NCI-H774 (cell line): ENCODE data around the gene TMCO6.
"Not testable (repeated sequence)": the region's sequence is repeated elsewhere in the genome, so short reads cannot be mapped to it uniquely, and the experiment has no call there.

Experiments
- DNase-seq: peaks from one replicate; lab custom pipeline; 2025; lab: John Stamatoyannopoulos, UW

The TMCO6 gene

DNA sequence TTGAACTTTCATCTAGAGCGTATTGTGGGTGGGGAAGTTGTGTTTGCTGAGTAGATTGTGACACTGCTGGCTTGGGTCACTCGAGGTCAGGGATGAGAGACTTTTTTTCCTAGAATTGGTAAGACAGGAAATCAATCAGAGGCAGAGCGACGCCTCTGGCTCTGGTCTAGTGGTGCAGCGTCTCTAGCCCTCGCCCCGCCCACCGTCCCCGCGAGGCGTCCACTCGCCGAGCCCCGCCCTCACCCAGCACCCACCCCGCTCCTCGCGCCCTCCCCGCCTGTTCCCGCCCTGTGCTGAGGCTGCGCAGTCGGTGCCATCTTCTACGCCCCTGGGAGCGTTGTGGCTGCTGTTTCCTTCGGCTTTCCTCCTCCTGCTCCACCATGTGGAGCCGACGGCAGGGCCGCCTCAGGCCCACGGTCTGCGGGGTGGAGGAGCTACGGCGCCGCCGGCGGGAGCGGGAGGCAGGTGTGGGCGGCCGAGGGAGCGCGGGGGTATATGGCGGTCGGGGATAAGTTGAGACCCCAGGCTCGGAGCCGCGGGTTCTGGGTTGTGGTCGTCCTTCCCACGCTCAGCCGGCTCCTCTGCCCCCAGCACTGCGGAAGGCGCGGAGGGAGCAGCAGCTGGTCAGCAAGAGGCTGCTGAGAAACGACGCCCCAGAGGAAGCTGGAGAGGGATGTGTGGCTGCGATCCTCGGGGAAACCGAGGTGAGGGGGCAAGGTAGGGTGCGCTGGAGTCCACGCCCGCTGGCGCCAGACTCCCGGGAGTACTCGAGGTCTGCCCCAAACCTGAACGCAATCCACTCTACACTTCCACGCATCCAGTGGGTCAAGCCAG lies at the start of gene TMCO6:
Gene TMCO6 (plus strand): TSS at position 304 of the 834 bp plus-strand sequence. CDS start 77 bp downstream, at position 381.
- DNase-seq, result peak; percentile 93

DNA sequence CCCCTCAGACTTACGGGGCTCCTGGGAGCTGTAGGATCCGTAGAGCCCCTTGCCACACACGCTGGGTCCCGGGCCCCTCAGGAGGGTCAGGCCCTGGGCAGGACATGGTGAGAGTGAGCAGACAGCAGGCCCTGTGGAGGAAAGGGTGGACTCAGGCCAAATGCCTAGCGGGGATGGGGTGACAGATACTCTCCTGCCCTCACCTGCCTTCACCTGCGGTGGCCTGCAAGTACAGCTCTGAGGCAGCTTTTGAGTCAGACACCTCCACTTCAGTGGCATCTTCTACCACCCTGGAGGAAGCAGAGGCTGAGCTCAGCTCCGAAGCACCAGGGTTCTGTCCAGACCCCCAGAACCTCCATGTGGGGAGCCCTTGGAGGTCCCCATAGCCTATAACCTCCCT lies 48.4 kb upstream of the TMCO6 start:
- DNase-seq, result no peak

DNA sequence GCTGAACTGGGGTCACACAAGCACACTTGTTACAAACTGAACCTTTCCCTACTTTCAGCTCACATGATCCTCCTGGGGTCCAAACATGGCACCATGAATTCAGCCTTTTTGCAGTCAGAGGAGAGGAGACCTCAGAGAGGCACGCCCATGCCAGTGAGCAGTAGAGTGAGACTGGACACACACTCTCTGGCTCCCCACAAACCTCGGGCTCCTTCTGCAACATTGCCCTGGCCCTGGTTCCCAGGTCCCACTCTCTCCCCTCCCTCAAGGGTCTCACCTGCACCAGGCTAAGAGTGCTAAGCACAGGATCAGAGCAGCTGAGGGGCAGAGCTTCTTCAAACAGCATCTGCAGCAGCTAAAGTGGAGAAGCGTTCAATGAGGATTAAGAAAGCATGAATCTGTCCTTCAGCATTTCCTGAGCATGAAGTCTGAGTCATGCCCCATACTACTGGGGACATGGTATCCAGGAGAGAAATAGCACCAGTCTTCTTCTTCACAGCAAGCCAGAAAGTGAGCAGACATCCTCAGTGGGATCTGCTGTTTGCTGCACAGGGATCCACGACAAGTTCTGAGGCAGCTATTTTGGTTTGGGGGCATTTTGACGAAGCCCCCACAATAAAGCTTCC lies 47.4 kb upstream of the TMCO6 start:
- no peak for DNase-seq

DNA sequence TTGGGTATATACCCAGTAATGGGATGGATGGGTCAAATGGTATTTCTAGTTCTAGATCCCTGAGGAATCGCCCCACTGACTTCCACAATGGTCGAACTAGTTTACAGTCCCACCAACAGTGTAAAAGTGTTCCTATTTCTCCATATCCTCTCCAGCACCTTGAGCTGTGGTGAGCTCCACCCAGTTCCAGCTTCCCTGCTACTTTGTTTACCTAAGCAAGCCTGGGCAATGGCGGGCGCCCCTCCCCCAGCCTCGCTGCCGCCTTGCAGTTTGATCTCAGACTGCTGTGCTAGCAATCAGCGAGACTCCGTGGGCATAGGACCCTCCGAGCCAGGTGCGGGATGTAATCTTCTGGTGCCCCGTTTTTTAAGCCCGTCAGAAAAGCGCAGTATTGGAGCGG lies 46.2 kb upstream of the TMCO6 start:
- not testable (repeated sequence) for DNase-seq

DNA sequence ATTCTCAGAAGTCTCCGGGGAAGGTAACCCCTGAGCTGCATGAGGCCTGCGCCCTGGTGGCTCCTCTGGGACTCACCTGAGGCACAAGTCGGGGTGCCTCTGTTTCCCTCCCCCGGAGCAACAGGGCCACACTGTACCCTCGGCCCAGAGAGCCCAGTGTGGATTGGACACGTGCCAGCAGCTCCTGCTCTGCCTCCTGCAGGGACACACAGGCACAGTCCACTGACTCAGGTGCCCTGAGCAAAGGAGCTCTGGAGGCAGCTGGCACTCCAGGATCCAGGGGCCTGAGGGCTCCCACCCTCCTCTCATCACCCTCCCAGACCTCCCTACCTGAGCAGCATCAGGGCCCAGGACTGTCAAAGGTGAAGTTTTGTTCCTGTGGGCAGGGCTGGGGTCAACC lies 45.1 kb upstream of the TMCO6 start:
- no peak for DNase-seq

DNA sequence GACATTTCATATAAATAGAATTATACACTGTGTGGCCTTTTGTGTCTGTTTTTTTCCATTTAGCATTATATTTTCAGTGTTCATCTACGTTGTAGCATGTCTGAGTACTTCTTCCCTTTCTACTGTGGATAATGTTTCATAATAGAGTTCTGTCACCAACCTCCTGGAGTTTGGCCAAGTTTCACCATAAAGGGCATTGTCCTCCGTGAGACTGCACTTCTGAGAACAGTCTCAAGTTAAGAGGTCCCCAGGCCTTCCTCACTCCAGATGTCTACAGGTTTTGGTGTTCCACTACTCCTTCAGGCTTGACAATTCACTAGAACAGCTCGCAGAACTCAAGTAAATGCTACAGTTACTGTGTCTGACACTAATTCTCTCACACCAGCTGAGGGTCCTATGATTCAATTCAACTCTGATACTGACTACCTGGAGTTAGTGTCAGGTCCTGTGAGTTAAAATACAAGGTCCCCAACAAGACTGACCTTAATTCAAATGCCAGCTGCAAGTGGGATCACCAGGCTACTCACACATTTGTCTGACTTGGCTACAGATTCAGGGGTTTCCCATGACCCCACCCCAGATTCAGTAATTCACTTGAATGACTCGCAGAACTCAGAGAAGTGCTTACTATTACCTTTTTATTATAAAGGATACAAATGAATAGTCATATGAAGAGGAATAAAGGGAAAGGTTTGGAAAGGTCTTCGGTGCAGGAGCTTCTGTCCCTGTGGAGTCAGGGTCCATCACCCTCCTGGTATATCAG lies 43.5 kb upstream of the TMCO6 start:
- DNase-seq, result no peak

DNA sequence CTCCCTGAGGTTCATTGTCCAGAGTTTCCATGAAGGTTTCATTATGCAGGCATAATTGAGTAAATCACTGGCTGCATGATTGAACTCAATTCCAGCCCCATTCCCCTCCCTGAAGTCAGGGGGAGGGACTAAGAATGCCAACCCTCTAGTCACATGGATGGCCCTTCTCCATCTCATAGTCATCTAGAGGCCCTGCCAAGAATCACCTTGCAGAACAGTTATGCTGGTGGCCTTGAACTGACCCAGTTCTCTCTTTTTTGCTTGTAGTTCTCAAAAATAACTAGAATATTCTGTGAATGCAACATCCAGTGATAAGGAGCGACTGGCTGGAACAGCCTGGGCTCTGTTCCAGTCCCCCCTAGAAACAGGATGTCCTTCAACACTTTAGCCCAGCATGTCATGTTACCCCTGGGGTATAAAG lies 42.9 kb upstream of the TMCO6 start:
- no peak for DNase-seq

DNA sequence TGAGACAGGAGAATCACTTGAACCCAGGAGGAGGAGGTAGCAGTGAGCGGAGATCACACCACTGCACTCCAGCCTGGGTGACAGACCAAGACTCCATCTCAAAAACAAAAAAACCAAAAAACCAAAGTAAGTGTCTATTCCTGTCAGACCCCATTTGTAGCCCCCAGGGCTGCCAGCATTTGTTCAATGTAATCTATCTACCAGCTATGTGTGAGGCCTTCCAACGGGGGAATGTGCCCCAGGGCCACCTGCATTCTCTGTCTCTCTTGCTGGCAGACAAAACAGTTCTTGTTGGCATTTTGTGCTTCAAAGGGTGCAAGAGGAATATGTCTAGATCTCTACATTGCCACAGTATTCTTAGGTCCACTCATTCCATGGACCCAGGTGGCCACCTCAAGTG lies 40.4 kb upstream of the TMCO6 start:
- DNase-seq, result no peak

DNA sequence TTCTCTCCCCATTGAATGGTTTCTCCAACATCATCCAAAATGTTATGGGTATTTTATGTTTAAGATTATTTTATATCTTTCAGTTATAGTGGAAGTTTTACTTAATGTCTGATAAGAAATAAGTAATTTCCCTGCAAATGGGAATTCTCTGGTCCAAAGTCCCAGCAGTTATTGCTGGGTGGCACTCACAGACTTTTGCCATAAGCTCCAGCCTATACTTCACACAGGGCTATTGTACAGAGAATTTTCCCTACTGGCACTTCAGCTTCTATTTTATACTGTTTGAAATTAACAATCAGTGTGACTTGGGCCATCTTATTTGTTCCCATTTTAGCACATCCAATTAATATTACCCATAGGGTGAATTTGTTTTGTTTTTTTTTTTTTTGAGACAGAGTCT lies 39.2 kb upstream of the TMCO6 start:
- DNase-seq, result no peak

DNA sequence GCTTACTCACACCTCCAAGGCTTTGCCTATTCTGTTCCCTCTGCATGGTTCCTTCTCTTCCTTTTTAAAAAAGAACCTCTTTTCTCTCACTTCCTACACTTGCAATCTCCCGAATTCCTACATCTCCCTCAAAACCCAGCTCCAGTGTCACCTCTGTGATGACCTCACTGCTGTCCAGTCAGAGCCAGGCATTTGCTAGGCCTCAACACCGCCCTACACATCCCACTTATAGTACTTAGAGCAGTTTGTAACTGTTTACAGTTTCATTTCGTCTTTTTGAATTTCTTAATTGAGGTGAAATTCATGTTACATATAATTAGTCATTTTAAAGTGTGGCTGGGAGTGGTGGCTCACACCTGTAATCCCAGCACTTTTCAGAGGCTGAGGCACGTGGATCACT lies 37.1 kb upstream of the TMCO6 start:
- DNase-seq, result no peak

DNA sequence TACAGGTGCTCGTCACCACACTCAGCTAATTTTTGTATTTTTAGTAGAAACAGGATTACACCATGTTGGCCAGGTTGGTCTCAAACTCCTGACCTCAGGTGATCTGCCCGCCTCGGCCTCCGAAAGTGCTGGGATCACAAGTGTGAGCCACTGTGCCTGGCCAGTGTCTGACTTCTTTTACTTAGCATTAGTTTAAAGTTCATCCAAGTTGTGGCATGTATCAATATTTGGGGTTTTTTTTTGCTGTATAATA lies 35.9 kb upstream of the TMCO6 start:
- DNase-seq, result not testable (repeated sequence)

DNA sequence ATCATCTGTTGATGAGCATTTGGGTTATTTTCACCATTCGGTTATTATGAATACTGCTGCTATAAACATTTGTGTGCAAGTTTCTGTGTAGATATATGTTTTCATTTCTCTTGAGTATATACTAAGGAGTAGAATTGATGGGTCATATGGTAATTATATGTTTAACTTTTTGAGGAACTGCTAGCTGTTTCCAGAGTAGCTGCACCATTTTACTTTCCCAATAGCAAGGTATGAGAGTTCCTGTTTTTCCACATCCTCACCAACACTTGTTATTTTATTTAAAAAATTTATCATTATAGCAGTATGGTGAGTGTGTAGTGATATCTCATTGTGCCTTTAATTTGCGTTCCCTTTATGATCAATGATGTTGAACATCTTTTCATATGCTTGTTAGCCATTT lies 35.5 kb upstream of the TMCO6 start:
- DNase-seq, result no peak

DNA sequence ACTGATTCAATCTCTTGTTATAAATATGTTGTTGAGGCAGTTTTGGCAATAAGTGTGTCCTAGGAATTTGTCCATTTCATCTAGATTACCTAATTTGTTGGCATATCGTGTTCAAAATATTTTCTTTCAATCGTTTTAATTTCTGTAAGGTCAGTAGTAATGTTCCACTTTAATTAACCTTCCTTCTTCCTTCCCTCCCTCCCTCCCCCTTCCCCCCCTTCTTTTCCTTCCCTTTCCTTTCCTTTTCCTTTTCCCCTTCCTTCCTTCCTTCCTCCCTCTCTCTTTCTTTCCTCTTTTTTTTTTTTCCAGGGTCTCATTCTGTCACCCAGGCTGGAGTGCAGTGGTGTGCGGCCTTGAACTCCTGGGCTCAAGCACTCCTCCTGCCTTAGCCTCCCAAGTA lies 33.4 kb upstream of the TMCO6 start:
- DNase-seq, result no peak

DNA sequence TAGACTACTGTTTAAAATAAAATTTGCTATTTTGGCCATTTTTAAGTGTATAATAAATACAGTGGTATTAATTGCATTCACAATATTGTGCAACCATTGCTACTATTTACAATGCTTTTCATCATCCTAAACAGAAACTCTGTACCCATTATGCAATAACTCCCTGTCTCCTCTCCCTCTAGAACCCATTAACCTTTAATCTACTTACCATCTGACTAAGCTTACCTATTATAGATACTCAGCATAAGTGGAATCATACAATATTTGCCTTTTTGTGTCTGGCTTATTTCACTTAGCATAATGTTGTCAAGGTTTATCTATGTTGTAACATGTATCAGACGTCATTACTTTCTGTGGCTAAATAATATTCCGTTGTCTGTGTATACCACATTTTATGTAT lies 32.2 kb upstream of the TMCO6 start:
- no peak for DNase-seq

DNA sequence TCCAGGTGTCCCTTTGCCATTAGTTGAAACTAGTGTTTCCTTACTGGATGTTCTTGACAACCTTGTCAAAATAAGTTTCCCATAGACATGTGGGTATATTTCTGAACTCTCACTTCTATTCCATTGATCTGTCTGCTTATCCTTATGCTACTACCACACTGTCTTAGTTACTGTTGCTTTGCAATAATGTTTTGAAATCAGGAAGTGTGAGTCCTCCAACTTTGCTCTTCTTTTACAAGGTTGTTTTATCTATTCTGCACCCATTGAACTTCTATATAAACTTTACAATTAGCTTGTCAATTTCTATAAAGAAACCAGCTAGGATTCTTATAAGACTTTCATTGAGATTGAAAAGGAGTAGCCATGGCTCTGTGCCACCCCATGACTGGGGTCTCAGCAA lies 30.5 kb upstream of the TMCO6 start:
- no peak for DNase-seq

DNA sequence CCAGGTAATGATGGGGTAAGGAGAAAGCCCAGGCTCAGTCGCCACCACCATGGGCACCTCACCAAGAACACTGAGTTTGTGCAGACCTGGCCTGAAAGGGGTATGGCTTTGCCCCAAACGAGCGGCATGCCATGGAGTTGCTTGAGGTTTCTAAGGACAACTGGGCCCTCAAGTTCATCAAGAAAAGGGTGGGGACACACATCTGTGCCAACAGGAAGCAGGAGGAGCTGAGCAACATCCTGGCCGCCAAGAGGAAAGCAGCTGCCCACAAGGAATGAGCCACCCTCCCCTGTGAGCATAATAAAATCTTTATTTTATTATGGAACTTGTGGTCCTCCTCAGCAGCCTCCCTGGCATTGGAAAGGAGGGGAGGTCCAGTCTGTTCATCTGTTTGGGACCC lies 30.1 kb upstream of the TMCO6 start:
- DNase-seq, result no peak

DNA sequence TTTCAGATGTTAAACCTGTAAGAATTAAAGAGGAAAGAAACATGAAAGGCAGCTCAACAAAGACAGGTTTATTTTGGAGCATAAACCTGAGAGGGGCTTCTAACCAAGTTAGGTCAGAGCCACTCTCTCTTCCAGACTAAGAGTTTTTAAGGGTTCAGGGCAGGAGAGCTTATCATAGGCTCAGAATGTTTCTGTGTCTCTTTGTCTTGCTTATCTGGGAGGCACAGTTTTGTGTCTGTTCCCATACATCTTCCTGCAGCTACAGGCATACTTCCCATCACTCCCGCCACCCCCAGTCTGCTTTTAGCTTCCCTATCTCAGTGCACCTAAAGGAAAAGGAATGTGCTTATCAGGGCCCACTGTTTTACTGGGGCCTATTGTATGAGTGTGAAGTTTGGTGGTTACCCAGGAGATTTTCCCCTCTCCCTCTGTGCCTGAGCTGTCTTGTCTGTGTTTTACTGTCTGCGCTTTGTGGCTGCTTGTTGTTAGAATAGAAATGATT lies 28.2 kb upstream of the TMCO6 start:
- no peak for DNase-seq

DNA sequence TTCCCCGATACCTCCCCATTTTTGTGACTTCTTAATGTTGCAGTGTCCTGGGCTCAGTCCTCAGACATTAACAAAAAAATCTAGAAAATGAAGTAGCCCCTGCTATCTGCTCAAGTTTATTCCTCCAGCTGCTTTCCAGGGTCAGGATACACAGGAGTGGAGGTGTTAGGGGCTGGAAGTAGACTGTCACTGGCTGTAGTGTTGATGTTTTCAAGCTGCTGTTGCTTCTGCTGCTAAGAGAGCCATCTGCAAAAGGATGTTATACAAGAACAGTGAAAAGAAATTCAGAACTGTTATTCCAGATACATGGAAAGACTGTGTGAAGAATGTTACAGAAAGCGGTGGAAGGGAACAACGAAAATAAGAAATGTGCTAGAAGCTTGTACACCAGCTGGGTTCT lies 16.9 kb upstream of the TMCO6 start:
- DNase-seq, result no peak

DNA sequence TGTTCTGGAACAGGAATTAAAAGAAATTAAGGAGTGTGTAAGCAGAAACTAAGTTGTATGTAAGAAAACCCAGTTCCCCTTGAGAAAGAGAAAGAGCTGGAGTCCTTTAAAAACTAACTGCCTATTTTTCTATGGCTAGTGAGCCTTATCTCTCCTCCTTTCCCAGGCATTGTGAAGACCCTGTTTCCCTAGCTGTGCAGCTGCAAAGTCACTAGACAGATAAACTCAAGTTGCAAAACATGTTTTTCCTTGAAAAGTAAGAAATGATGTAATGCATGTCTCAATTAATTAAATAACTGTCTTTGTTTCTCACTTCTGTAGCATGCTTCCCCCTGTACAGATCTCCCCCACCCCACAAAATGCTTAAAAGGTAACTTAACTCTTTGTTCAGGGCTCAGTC lies 16.2 kb upstream of the TMCO6 start:
- not testable (repeated sequence) for DNase-seq

DNA sequence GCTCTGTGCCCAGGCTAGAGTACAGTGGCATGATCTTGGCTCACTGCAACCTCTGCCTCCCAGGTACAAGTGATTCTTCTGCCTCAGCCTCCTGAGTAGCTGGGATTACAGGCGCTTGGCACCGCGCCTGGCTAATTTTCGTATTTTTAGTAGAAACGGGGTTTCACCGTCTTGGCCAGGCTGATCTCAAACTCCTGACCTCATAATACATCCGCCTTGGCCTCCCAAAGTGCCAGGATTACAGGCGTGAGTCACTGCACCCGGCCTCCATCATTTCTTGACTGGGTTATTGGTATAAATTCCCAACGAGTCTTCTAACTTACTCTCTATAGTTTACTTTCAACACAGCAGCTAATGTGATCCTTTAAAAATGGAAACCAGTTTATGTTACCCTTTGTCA lies 14.4 kb upstream of the TMCO6 start:
- not testable (repeated sequence) for DNase-seq

DNA sequence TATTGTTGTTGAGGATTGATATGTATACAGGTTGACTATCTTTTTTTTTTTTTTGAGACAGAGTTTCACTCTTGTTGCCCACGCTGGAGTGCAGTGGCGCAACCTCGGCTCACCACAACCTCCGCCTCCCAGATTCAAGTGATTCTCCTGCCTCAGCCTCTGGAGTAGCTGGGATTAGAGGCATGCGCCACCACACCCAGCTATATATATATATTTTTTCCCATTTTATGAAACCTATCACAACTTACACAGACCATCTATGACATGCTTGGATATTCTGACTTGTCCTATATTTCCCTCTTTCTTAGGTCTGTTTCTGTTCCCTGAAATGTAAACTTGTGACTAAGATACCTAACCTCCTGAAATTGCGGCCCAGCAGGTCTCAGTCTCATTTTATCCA lies 11.3 kb upstream of the TMCO6 start:
- DNase-seq, result no peak

DNA sequence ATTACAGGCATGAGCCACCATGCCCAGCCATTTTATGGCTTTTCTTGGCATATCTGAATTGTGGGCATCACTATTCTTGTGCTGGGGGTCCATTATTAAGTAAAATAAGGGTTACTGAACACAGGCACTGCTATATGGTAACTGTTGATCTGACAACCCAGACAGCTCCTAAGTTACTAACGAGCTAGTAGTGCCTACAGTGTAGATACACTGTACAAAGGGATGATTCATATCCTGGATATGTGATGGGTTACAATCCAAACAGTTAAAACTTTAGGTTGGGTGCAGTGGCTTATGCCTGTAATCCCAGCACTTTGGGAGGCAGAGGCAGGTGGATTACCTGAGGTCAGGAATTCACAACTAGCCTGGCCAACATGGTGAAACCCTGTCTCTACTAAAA lies 10.5 kb upstream of the TMCO6 start:
- no peak for DNase-seq
